ENCODE data around the gene KLF6.

DNA sequence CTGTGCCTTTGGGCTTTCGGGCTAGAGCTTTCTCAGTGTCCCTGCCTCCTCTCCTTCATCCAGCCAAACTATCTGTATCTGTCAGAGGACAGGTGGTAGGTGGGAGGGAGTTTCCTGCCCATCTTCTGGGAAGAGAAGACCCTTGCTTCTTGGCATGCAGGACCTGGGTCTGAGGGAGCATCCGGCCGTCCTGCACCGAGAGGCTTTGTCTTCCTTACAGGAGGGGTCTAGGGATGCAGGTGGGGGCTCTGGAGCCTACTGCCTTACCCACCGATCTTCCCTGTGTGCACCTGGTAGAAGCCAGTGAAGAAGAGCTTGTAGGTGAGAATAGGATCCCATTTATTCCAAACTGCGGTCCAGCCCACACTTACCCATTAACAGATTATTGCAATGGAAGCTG is 5.8 kb upstream of the KLF6 start:
- TF ChIP-seq POLR2A (IDR thresholded peaks at IDR 0.05), result no peak
- TF ChIP-seq, protein P1, sequence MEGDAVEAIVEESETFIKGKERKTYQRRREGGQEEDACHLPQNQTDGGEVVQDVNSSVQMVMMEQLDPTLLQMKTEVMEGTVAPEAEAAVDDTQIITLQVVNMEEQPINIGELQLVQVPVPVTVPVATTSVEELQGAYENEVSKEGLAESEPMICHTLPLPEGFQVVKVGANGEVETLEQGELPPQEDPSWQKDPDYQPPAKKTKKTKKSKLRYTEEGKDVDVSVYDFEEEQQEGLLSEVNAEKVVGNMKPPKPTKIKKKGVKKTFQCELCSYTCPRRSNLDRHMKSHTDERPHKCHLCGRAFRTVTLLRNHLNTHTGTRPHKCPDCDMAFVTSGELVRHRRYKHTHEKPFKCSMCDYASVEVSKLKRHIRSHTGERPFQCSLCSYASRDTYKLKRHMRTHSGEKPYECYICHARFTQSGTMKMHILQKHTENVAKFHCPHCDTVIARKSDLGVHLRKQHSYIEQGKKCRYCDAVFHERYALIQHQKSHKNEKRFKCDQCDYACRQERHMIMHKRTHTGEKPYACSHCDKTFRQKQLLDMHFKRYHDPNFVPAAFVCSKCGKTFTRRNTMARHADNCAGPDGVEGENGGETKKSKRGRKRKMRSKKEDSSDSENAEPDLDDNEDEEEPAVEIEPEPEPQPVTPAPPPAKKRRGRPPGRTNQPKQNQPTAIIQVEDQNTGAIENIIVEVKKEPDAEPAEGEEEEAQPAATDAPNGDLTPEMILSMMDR (IDR thresholded peaks at IDR 0.05), result no peak
